NCI-H82 (cell line): ENCODE results near the gene MTA1.

Experiments used
- DNase-seq: peaks from one replicate; lab custom pipeline; 2025; lab: John Stamatoyannopoulos, UW

Gene MTA1

DNA sequence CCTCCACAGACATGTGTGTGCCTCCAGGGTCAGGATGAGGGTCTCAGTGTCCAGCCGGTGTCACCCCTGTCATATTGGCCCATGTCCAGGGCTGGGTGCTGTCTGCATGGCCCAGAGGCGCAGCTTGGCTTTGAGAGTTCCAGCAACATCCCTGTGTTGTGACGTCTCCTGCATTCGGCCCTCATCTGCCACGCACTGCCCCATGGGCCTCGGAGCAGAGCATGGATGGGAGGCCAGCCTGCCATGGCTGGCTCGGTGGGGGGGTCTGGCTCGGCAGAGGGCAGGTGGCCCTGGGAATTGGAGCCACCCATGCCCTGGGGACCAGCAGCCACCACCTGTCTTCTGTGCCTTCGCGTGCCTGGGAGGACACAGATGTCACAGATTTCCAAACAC is 32.1 kb upstream of the MTA1 start:
- DNase-seq: peak; percentile 11

DNA sequence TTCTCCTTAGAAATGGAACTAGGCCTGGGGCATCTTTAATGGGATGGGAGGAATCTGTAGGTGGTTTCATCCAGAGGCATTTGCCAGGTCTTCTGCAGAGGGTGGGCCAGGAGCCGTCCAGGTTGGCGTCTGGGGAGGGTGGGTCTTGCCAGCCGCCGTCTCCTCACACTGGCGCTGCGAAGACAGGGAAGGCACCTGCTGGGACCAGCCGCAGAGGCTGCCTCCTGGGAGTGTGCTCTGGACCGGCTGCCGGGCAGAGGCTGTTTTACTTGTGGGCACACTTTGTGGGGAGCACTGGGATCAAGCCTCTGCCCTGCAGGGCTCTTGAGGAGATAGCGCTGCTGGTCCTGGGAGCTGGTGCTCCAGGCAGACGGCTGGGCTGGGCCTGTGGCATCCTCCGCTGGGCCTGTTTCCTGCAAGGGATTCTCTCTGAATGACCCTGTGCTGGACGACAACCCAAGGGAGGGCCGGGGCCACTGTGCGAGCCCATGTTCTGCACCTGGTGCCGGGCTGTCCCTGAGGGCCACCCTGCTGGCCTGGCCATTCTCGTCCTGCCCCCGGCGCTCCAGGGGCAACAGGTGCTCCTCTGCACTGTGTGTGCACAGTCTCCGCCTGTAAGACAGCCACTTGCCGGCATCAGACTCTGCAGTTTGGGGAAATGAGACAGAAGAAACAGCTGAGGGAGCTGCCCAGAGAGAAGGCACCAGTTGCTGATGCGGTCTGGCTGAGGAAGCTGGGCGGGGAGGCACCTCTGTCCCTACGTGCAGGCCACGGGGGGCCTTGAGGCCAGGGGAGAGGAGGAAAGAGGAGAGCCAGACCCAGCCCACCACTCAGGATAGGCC is 31.3 kb upstream of the MTA1 start:
- no peak for DNase-seq

DNA sequence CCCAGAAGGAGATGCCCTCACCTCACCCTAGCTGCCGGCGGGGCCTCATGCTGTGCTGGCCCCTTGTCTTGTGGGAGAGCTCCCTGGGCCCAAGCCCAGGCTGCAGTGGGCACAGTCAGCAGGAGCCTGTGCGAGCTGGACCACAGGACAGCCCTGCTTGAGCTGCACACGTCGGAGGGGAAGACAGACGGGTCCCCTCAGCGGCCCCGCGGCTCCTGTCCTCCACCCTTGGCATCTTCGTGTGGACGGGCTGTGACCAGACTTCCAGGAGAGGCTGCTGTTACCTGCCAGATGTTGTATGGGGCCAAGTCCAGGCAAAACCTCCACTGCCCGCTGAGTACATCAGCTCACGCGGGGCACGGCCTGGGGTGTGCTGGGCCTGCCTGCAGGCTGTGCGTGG is 30.7 kb upstream of the MTA1 start:
- DNase-seq: no peak

DNA sequence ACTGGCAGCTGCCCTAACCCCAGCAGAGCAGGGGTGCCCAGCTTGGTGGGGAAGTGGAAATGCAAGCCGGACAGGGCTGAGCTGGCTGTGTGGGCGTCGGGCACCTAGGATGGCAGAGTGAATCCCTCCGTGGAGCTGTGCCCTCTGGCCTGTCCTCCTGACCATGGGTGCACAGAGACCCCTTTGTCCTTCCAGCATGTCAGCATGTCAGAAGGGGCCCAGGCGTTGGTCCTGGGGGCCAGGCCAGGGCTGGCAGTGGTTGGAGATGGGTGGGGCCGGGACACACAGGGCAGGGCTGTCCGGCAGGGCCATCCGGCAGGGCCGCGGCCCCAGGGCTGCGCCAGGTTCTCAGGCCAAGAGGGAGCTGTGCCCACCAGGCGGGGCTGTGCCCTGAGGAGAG is 30.1 kb upstream of the MTA1 start:
- no peak for DNase-seq

DNA sequence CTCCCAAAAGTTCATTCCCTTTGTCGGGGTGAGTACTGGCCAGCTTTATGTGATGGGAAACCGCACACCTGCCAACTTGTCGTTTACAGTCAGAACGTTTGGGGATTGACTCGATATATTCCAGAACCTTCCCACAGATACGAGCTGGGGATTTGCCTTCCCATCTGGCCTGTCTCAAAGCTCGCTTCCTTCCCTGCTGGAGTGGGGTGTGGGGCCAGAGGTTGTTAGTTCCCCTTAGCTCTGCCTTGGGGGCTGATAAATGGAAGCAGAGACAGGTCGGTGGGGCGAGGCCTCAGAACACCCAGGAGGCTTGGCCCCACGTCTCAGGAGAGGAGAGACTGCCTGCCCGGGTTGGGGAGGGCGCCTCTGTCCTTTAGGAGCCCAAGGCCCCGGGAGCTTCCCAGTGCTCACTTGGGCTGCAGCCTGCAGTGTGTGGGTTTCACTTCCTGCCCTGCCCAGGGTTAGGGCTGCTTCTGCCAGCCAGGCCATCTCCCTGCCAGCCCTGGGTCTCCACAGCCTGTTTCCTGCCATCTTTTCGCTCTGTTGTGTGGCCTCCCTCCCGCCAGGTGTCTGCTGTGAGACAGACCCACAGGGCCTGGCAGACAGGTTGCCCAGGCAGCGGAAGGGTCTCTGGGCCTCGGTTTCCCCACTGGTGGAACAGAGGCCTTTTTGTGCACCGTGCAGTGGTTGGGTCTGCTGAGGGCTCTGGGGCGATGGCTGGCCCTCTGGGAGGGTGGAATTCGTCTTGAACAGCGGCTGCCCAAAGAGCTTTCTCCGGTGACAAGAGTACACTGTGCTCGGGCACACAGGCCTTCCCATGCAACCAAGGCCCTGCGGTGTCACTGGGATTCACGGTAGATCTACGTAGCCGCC is 29.4 kb upstream of the MTA1 start:
- no peak for DNase-seq

DNA sequence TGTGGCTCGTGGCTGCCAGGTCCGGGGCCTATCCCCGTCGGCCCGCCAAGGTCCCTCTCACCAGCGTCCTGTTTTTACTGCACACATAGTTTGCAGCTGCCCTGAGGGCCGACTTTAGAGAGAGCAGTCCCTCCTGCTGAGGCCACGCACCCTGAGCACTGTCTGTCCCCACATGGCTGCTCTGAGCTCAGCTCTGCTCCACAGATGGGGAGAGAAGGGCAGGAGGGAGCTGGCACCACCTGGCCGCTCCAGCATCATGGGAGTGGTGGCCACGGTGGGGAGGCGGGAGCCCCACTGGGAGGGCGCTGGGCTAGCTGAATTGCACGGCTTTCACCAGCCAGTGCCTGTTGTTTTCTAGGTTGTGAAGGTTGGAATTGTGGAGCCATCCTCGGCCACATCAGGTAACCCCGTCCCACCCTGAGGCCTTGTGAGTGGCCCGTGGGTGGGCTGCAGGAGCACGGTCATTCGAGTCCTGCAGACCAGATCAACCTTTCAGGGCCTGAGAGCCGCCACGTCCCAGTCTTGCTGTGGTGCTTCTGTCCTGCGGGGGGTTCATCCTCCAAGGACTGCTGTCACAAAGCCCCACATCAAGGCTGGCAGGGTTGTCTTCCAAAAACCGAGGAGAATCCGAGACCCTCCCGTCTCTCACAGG is 28.7 kb upstream of the MTA1 start:
- DNase-seq: no peak

DNA sequence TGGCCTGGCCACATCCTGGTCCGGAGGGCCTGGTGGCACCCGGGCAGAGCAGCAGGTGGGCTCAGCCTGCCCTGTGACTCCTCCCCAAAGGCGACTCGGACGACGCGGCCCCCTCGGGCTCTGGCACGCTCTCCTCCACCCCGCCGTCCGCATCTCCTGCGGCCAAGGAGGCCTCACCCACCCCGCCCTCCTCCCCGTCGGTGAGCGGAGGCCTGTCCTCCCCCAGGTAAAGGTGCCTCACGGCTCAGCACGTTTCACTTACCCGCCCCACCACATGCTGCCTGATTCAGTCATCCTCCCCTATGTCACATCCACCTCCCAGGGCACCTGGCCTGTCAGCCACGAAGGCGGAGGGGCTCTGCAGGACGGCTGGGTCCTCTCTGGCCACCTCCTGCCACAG is 28.1 kb upstream of the MTA1 start:
- no peak for DNase-seq

DNA sequence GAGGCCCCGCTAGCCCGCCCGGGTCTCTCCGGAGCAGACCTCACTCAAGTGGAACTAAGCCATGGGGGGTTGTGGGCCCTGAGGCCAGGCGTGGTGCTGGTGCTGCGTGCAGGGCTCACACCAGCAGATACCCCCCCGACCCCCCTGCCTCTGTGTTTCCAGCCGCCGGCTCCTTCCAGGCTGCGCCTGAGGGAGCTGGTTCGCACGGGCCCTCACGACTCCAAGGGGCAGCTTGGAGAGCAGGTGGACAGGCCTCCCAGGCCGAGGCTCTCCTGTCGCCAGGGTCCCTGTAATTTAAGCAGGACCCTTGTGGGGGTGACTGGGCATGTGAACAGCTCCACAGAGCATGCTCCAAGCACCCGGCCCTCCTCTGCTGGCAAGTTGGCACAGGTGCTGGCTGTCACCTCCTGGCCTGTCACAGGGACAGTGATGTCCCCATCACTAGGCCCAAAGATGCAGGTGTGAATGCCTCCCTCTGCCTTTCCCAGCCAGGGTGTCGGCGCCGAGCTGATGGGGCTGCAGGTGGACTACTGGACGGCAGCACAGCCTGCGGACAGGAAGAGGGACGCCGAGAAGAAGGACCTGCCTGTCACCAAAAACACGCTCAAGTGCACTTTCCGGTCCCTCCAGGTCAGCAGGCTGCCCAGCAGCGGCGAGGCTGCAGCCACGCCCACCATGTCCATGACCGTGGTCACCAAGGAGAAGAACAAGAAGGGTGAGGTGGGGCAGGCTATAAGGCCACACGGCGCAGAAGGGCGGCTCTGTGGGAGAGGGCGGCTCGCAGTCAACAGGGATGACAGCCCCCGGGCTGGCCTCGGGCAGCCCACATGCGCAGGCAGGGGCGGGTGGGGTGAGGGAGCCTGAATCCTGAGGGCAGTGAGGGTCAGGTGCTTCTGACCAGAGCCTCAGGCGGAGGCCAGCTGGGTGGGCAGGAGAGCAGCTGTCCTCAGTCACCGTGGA is 27.2 kb upstream of the MTA1 start:
- DNase-seq: peak; percentile 25

DNA sequence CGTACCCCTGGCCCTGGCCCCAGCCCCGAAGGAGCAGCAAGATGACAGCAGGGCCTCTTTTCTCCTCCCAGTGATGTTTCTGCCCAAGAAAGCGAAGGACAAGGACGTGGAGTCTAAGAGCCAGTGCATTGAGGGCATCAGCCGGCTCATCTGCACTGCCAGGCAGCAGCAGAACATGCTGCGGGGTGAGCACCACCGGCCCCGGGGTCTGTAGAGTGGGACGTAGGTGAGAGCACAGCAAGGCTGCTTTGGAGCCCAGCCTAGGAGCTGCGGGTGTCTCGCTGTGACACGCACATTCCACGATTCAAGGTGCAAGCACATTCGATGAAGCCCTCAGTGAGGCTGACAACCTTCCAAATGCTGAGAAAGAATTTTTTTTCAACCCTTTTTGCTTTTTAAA is 26.5 kb upstream of the MTA1 start:
- no peak for DNase-seq

DNA sequence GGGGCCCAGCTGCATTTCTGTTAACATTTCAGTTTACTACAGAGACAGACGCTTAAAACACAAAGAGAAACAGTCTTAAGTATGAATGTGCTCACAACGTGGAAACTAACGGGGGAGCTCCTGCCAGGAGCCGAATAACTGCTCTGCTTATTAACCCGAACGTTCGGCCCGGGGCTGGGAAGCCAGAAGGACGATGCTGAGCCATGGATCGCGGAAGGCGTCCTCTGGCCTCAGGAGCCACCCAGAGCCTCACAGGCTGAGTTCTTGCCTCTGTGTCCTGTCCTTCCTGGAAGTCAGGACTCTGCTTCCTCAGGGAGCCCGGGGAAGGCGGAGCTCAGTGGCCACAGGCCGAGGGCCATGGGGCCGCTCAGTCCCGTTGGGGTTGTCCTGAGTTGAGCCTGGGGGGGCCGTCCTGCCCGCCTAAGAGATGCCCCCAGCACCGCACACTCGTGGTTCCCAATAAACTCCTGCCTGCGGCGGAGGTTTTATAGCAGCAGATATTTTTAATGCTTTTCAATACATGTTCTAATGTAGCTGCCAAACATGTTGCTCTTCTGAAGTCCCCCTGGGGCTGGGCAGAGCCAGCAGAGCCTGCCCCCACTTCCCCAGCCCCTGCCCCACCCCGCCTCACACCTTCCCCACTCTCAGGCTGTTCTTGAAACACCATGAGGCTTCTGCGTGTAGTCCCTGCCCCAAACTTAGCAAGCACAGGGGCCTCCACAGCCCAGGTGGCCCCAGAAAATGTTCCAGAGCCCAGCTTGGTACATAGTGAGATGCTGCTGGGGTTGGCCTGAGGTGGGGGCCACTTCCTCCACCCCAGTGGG is 24.7 kb upstream of the MTA1 start:
- DNase-seq: no peak

DNA sequence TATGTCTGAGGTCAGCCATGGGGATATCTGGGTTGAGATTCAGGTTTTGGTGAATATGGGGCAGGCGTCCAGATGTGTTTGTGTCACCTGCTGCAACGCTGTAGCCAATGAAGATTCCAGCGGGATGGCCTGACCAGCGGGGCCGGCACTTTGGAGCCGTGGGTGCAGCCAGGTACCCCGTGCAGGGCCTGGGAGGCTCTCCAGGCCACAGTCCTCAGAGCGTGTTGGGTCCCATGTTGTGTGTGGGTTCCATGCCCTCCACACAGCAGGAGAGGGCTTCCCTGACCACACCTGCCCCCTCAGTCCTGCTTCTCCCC is 24.1 kb upstream of the MTA1 start:
- no peak for DNase-seq

DNA sequence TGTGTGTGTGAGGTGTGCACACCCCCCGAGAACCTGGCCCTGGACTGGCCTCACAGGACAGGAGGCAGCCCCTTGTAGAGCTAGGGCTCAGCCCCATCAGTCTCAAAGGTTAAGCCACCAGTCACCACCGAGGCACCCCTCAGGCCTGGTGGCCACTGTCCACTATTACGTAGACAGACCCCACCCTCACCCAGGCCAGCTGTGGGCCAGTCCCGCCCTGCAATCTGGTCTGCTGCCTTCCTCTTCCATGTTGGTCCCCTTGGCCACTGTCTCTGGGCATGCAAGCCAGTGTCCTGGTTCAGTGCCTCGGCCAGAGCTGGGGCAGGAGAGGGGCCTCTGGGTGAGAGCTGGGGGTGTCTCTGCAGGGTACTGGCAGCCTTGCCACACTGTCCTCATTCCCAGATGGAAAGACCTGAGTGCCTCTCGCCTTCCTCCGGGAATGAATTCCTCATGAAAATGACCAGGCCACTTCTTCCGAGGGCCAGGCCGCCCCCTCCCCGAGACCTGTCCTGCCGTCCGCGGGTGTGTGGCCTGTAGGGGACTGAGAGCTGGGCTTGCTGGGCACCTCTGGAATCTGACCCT is 22.2 kb upstream of the MTA1 start:
- no peak for DNase-seq

DNA sequence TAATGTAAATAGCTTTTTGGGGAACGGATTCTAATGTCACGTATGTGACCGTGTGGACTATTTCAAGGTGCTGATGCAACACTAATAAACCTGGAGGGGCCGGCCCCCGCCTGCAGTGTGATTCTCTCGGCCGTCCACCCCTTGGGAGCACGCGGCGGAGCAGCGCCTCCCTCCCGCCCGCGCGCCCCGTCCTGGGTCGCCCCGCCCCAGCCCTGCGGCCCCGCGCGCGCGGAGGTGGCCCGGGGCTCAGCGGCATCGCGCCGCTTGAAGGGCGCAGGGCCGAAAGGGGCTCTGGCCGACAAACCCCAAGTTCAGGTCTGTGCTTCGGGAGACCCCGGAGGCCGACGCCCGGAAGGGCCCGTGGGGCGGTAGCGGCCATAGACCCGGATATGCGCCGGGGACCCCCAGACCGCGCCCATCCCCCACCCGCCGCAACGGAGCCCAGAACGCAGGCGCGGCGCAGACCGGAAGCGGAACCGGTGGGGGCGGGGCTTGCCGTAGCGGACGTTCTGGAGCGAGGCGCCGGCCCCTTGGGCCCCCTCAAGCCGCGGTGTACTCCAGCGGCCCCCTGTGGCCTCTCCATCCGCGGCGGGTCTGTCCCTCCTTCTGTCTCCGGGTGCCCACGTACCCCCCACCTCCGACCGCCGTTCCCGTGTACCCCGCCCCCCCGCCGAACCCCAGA is 21.4 kb upstream of the MTA1 start, which contains the start of gene TEX22:
Gene TEX22, plus strand, starts transcription at position 495 of the 682 bp plus-strand sequence. CDS start 803 bp downstream, outside the sequence.
- DNase-seq: peak; percentile 87

DNA sequence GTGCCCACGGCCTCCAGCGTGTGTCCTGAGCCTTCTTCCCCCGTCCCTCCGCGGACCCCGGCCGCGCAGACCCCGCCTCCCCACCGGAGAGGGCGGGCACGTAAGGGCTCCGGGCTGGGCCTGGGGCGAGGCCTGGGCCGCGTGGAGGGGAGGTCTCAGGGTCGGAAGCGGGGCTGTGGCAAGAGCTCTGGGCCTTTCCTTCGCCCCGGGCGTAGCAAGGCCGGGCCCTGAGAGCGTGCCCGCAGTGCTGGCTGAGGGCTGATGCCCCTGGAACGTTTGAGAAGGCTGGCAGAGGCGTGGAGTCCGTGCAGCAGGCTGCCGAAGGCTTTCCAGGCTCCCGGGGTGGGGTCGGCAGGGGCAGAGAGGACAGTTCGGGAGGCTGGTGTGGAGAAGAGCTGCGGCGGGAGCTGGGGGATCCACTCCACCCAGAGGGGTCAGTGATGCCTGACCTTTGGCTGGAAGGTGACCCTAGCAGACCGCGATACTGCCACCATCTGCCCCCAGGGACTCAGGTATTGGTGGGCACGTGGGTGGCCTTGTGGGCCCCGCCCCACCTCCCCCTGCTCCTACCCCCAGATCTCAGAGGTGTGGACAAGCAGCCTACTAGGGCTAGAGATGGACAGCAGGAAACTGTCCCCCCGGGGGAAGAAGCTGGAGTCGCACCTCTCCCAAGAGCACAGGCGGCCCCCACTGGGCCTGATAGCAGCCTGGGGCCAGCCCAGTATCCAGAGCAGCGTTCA is 20.7 kb upstream of the MTA1 start:
- DNase-seq: peak; percentile 76

DNA sequence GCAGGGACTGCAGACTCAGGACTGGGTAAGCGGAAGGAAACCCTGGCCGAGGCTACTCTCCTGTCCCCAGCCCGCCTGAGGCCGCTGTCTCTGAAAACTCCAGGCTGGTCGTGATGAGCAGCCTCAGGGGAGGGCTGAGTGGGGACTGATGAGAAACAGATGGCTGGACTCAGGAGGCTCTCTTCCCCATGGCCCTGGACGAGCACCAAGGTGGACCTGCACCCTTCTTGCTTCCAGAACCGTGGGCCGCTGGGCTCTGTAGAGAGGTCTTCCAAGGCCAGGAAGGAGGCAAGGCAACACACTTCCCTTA is 20.2 kb upstream of the MTA1 start:
- no peak for DNase-seq

DNA sequence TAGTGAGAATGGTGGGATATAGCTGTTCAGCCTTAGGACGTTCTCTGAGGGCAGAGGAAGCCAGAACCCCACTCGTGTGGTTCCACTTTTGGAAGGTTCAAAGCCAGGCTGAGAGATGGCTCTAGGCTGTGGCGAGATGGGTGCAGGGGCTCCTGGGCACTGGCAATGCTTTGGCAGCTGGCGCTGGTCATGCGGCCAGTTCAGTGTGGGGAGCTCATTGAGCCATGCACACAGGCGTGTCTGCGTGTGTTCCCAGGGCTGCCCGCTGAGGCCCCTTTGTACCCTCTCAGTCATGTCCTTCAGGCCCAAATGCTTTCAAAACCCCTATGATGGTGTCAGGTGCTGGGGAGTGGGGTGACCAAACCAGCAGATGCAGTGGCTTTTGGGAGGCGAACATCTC is 19.6 kb upstream of the MTA1 start:
- DNase-seq: no peak

DNA sequence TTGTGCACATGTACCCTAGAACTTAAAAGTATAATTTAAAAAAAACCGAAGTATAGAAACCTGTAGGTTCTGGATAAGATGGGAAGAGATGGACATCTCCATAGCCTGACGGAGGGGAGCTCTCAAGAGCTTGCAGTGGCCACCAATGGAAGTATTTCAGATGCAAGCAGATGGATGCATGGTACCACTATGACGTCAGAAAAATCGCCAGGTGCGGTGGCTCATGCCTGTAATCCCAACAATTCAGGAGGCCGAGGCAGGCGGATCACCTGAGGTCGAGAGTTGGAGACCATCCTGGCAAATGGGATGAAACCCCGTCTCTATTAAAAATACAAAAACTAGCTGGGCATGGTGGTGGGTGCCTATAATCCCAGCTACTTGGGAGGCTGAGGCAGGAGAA is 17.9 kb upstream of the MTA1 start:
- DNase-seq: no peak

DNA sequence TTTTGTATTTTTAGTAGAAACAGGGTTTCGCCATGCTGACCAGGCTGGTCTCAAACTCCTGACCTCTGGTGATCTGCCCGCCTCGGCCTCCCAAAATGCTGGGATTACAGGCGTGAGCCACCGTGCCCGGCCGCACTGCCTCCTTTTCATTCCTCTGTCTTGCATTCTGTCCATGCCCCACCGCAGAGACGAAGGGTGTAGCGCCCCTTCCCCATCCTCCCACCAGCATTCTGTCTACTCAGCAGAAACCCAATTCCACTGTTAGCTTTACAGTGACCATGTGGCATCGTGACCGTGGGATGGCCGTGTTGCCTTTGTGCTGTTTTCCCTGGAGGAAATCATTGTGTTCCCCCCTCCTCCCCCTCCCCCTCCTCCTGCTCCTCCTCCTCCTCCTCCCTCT is 11.0 kb upstream of the MTA1 start:
- no peak for DNase-seq

DNA sequence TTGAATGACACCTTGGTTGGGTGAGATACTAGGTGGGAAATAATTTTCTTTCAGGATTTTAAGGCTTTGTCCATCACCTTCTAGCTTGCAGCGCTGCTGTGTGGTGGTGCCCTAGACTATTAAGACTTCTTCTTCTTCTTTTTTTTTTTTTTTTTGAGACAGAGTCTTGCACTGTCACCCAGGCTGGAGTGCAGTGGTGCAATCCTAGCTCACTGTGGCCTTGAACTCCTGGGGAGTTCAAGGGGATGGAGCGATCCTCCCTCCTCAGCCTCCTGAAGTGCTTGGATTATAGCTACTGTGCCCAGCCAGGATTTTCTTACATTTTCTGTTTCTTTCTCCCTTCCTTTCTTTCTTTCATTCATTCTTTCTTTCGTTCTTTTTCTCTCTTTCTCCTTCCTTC is 10.3 kb upstream of the MTA1 start:
- no peak for DNase-seq
